Endothelial cell of umbilical vein (primary cell): ENCODE data around the gene KIF26B. TPM values are rescaled to one million over a fixed set of nuclear protein-coding genes. Genes with fewer than 3 reads are reported as not detected.

ENCODE experiments used
- BruUV-seq: library from RNA; stranded (reverse); fragments of 400-500 nt; replicated peaks from 2 replicates; lab custom pipeline; 2021; lab: Mats Ljungman, UMichigan
- CTCF ChIA-PET: fragments of 300-600, 350-600 bp; sonication (Branson Sonifier 250); formaldehyde crosslinking; loops from one replicate; lab custom pipeline; 2021; ENCODE audit warnings: antibody characterized with exemption, inconsistent platforms; lab: Charles Lee
- POLR2A ChIA-PET: fragments of 300-600, 350-600 bp; sonication (Branson Sonifier 250); formaldehyde crosslinking; loops from one replicate; lab custom pipeline; 2021; ENCODE audit warnings: antibody characterized with exemption, inconsistent platforms; lab: Charles Lee
- DNase-seq: peaks from one replicate; pipeline ENCODE4 v3.0.0-alpha.2; 2011; ENCODE audit warnings: low read depth, low spot score
- FAIRE-seq: peaks from 2 replicates; lab custom pipeline; 2011; peaks lifted over from hg19 to GRCh38; lab: Jason Lieb, UNC
- H2AFZ ChIP-seq: 2 replicates; pipeline ENCODE4 v1.6.0; 2012; ENCODE audit warnings: low read depth, low read length, control low read depth, inconsistent platforms
- H3K27ac ChIP-seq: 2 replicates; pipeline ENCODE4 v1.5.1; 2011; ENCODE audit warnings: low read depth, mild to moderate bottlenecking, control low read depth, low read length, moderate library complexity; ENCODE audit not compliant: insufficient read depth
- H3K27me3 ChIP-seq, 2 experiments: 2 replicates each; pipeline versions ENCODE4 v1.6.0 to v1.6.1; 2011; ENCODE audit warnings: low read length in 2 of 2, mixed read lengths in 1 of 2; ENCODE audit not compliant: control insufficient read depth in 2 of 2, insufficient read depth in 2 of 2
- H3K36me3 ChIP-seq, 2 experiments: 2 replicates in 1 of 2; 3 replicates in 1 of 2; pipeline ENCODE4 v1.5.1; 2011; ENCODE audit warnings: low read length in 2 of 2, mild to moderate bottlenecking in 1 of 2, moderate library complexity in 1 of 2; ENCODE audit not compliant: control insufficient read depth in 2 of 2, insufficient read depth in 2 of 2; ENCODE audit errors: extremely low read depth in 1 of 2
- H3K4me1 ChIP-seq: 3 replicates; pipeline ENCODE4 v1.5.1; 2011; ENCODE audit warnings: mild to moderate bottlenecking, low read length; ENCODE audit not compliant: control insufficient read depth, insufficient read depth; ENCODE audit errors: extremely low read depth
- H3K4me2 ChIP-seq: 2 replicates; pipeline ENCODE4 v1.6.1; 2011; ENCODE audit warnings: low read length, control low read depth, mixed read lengths; ENCODE audit not compliant: insufficient read depth
- H3K4me3 ChIP-seq, 3 experiments: fragments of 200-600 bp in 1 of 3; sonication (generic), shearing (Covaris generic) in 1 of 3; replicated peaks in 1 of 3; 2 replicates each; pipeline ENCODE4 v1.5.1; 2011 to 2016; ENCODE audit warnings: control low read depth in 3 of 3, low read length in 3 of 3, mild to moderate bottlenecking in 2 of 3, inconsistent platforms in 1 of 3, low read depth in 1 of 3, moderate library complexity in 1 of 3; ENCODE audit not compliant: insufficient read depth in 1 of 3
- H3K79me2 ChIP-seq: 2 replicates; pipeline ENCODE4 v1.6.0; 2012; ENCODE audit warnings: low read length, inconsistent platforms; ENCODE audit not compliant: control insufficient read depth, insufficient read depth
- H3K9ac ChIP-seq: replicated peaks from 2 replicates; pipeline ENCODE3; 2011; ENCODE audit warnings: low read length, control low read depth; ENCODE audit not compliant: insufficient read depth; ENCODE audit errors: extremely low read depth
- H3K9me1 ChIP-seq: replicated peaks from 3 replicates; pipeline ENCODE4 v1.6.0; 2011; ENCODE audit warnings: mild to moderate bottlenecking, low read length; ENCODE audit not compliant: control insufficient read depth, insufficient read depth; ENCODE audit errors: extremely low read depth
- H3K9me3 ChIP-seq: replicated peaks from 2 replicates; pipeline ENCODE4 v1.5.1; 2012; ENCODE audit warnings: low read length, inconsistent platforms; ENCODE audit not compliant: control insufficient read depth, insufficient read depth
- H4K20me1 ChIP-seq: replicated peaks from 2 replicates; pipeline ENCODE3; 2011; ENCODE audit warnings: mild to moderate bottlenecking, low read length; ENCODE audit not compliant: control insufficient read depth, insufficient read depth; ENCODE audit errors: extremely low read depth
- CTCF ChIP-seq, 2 donors: IDR thresholded peaks; 1 replicate in 1 of 2; 2 replicates in 1 of 2; pipeline ENCODE4 v1.5.1; 2011; ENCODE audit warnings: low read length in 2 of 2, mild to moderate bottlenecking in 2 of 2, moderate library complexity in 2 of 2, control low read depth in 1 of 2, inconsistent platforms in 1 of 2, low read depth in 1 of 2; ENCODE audit not compliant: insufficient read depth in 1 of 2; ENCODE audit errors: extremely low read depth in 1 of 2
- EZH2 ChIP-seq: IDR thresholded peaks from 2 replicates; pipeline ENCODE4 v1.6.1; 2012; ENCODE audit warnings: borderline replicate concordance, low read depth, mild to moderate bottlenecking, moderate library complexity, low read length, inconsistent platforms; ENCODE audit not compliant: severe bottlenecking
- FOS ChIP-seq: IDR thresholded peaks from 2 replicates; pipeline ENCODE4 v1.6.1; 2011; ENCODE audit warnings: mild to moderate bottlenecking, low read length, moderate library complexity, borderline replicate concordance; ENCODE audit not compliant: insufficient read depth
- GATA2 ChIP-seq: IDR thresholded peaks from 2 replicates; pipeline ENCODE4 v1.7.0; 2011; ENCODE audit warnings: low read depth, mild to moderate bottlenecking, moderate library complexity, mixed read lengths, low read length; ENCODE audit not compliant: insufficient read length, insufficient read depth
- JUN ChIP-seq: IDR thresholded peaks from 2 replicates; pipeline ENCODE4 v1.6.1; 2011; ENCODE audit warnings: borderline replicate concordance, low read depth; ENCODE audit not compliant: insufficient read length, insufficient read depth
- MAX ChIP-seq: IDR thresholded peaks from 2 replicates; pipeline ENCODE4 v1.6.1; 2011; ENCODE audit not compliant: insufficient read depth, insufficient read length
- MYC ChIP-seq: IDR thresholded peaks from one replicate; pipeline ENCODE4 v1.6.1; 2011; ENCODE audit warnings: mild to moderate bottlenecking, low read depth, low read length
- POLR2A ChIP-seq: IDR thresholded peaks from 2 replicates; pipeline ENCODE4 v1.6.1; 2012; ENCODE audit warnings: low read depth, mild to moderate bottlenecking, control low read depth, low read length
- POLR2AphosphoS5 ChIP-seq: IDR thresholded peaks from 2 replicates; pipeline ENCODE4 v1.6.1; 2012; ENCODE audit warnings: low read depth, mild to moderate bottlenecking, control low read depth, low read length, moderate library complexity; ENCODE audit not compliant: insufficient read depth
- dilution Hi-C: fragments of 300-500 bp; cut with MboI; formaldehyde crosslinking; loops from one replicate; pipeline ENCODE4 v1.15.0; 2019; ENCODE audit warnings: low sequenced_read_pairs; ENCODE audit not compliant: extremely low pct_ligation_motif_present
- intact Hi-C: fragments of 100-400 bp; cut with micrococcal nuclease; formaldehyde crosslinking; loops from one replicate; pipeline ENCODE4 v1.10.0; 2022
- polyA plus RNA-seq, 4 experiments: library from polyadenylated mRNA; depleted of rRNA in 3 of 4; stranded (reverse) in 3 of 4; unstranded in 1 of 4; fragments of >200 nt; gene quantifications; 2 replicates each; pipeline versions ENCODE4 v1.2.1 to v1.2.3, GENCODE V29; 2011 to 2012; ENCODE audit warnings: missing spikeins in 1 of 4
- total RNA-seq: library from RNA; stranded (reverse); gene quantifications from 2 replicates; pipeline ENCODE4 v1.2.3, GENCODE V29; 2021

KIF26B gene
- total and polyA plus RNA-seq, 2 donors (not counting 3 experiments of a cell fraction or from before 2014, with no cell fraction given), result 0.04 to 0.49 TPM

GRCh38 chr1:245409341-245410195 lies 254.8 kb downstream of the KIF26B start:
- Histone ChIP-seq H3K27me3 (no peaks in the 10 kb centered on the region), H3K4me1 (no peaks in the 10 kb centered on the region), H3K4me2 (no peak overlapping the region), H4K20me1 (no peaks in the 10 kb centered on the region), H3K36me3 (no peaks in the 10 kb centered on the region), H3K9ac (no peak overlapping the region), H3K27ac (no peak overlapping the region), H3K9me1 (no peaks in the 10 kb centered on the region), H3K79me2 (no peaks in the 10 kb centered on the region), H3K9me3 (no peaks in the 10 kb centered on the region), H3K4me3 (no peak overlapping the region), H2AFZ (no peak overlapping the region)
- BruUV-seq, result no TSS peak
- dilution Hi-C loops, result no loop called here
- DNase-seq (no peak), FAIRE-seq (no peak)
- TF ChIP-seq JUN (no peak), POLR2AphosphoS5 (no peak)
- CTCF ChIA-PET, result no interaction called here
- POLR2A ChIA-PET, result no interaction called here
- intact Hi-C loops, result no loop called here

- H3K4me2 ChIP-seq, result no peak overlapping the region
- no peaks in the 10 kb centered on the region for H3K27me3 ChIP-seq
- FAIRE-seq (no peak), DNase-seq (no peak)
- H4K20me1 ChIP-seq, result no peaks in the 10 kb centered on the region
- H3K27ac ChIP-seq, result no peak overlapping the region
- no peaks in the 10 kb centered on the region for H3K4me1 ChIP-seq
- no TSS peak for BruUV-seq
- ChIA-PET CTCF (no interaction called here), POLR2A (no interaction called here)
- no peak overlapping the region for H3K4me3 ChIP-seq
- intact Hi-C loops (no loop called here), dilution Hi-C loops (no loop called here)
- H3K9ac ChIP-seq, result no peak overlapping the region
- TF ChIP-seq MAX (no peak), EZH2 (no peak), CTCF (IDR thresholded peaks at IDR 0.05; ENCODE audit: extremely low read depth in 1 of 2, insufficient read depth in 1 of 2, low read depth in 1 of 2, low read length in 2 of 2) (no peak), JUN (no peak), GATA2 (no peak), MYC (no peak), FOS (no peak), POLR2AphosphoS5 (no peak), POLR2A (no peak)
- no peaks in the 10 kb centered on the region for H3K36me3 ChIP-seq
- no peaks in the 10 kb centered on the region for H3K79me2 ChIP-seq
- H3K9me1 ChIP-seq, result no peaks in the 10 kb centered on the region
- H2AFZ ChIP-seq, result no peak overlapping the region
- H3K9me3 ChIP-seq, result no peaks in the 10 kb centered on the region
Measured at GRCh38 chr1:245411245-245412036, 256.7 kb downstream of the KIF26B start.
